22Rv1 (cell line): Measurements from ENCODE around the gene CCSER1.

Experiments used
- CTCF ChIP-seq: fragments of 450-650 bp; IDR thresholded peaks from 2 replicates; pipeline ENCODE4 v1.5.1; 2017; ENCODE audit warnings: mild to moderate bottlenecking
- ZFX ChIP-seq: fragments of 450-650 bp; IDR thresholded peaks from 2 replicates; pipeline ENCODE4 v1.6.1; 2017; ENCODE audit warnings: antibody characterized with exemption, borderline replicate concordance

- TF ChIP-seq CTCF (no peak), ZFX (no peak)
Observed at GRCh38 chr4:91025241-91026148, 898.3 kb downstream of the CCSER1 start.
